Upper lobe of right lung (tissue), 1 donor: ENCODE measurements around the gene SPAG6. TPM values are rescaled to one million over a fixed set of nuclear protein-coding genes. Genes with fewer than 3 reads are reported as not detected.

Source experiments
- ATAC-seq: fragments of 200-7000 bp; cut with Tn5 transposase; one replicate; pipeline ENCODE4 v1.9.1; 2020; ENCODE audit warnings: mild to moderate bottlenecking, moderate library complexity
- DNase-seq: peaks from one replicate; pipeline ENCODE4 v3.0.0-alpha.2; 2020
- H3K27ac ChIP-seq: fragments of 200-600 bp; one replicate; pipeline ENCODE4 v1.8.0; 2022
- H3K27me3 ChIP-seq: fragments of 200-600 bp; one replicate; pipeline ENCODE4 v1.8.0; 2022; ENCODE audit warnings: mild to moderate bottlenecking
- H3K36me3 ChIP-seq: fragments of 200-600 bp; one replicate; pipeline ENCODE4 v1.8.0; 2022
- H3K4me1 ChIP-seq: fragments of 200-600 bp; one replicate; pipeline ENCODE4 v1.8.0; 2022
- H3K4me3 ChIP-seq: fragments of 200-600 bp; one replicate; pipeline ENCODE4 v1.8.0; 2022; ENCODE audit warnings: mild to moderate bottlenecking
- H3K9me3 ChIP-seq: fragments of 200-600 bp; one replicate; pipeline ENCODE4 v1.8.0; 2022
- CTCF ChIP-seq: fragments of 200-600 bp; IDR thresholded peaks from one replicate; pipeline ENCODE4 v1.8.0; 2022; ENCODE audit warnings: antibody characterized with exemption
- intact Hi-C: fragments of 100-400 bp; cut with DNase I; formaldehyde crosslinking; loops from one replicate; pipeline ENCODE4 v1.11.0; 2022
- total RNA-seq: library from RNA; stranded (reverse); fragmentation: NEBNext Ultra II Directional; extraction: Animal tissue kit (Norgen Biotek cat#: 25700); gene quantifications from one replicate; pipeline ENCODE4 v1.2.1, GENCODE V29; 2021
- donor health status: DM: no; HTN: yes; CAD: no; lungs with severe emphysema.

Gene SPAG6
- total RNA-seq, 1 donor from 2014 or later: not detected

- DNase-seq (peak; percentile 94), ATAC-seq (peak; percentile 91)
- Histone ChIP-seq H3K4me3 (peak within 1 kb of the TSS; percentile 91), H3K9me3 (no peaks in the 10 kb centered on the region), H3K27ac (peak within 1 kb of the TSS; percentile 95), H3K4me1 (peaks cover 27% of the 10 kb centered on the region), H3K36me3 (no peaks in the 10 kb centered on the region), H3K27me3 (no peaks in the 10 kb centered on the region)
- intact Hi-C loops: no loop called here
- no peak for TF ChIP-seq CTCF
Observed at GRCh38 chr10:22316286-22317075, 28.8 kb upstream of the SPAG6 start, which contains the start of gene COMMD3. TSS of gene COMMD3 (plus strand) at chr10:22316388. CDS start at chr10:22316418, 30 bp downstream.

GRCh38 chr10:22317076-22317370 lies 28.3 kb upstream of the SPAG6 start:
- Histone ChIP-seq H3K4me3 (peak overlapping the region; percentile 91), H3K36me3 (no peaks in the 10 kb centered on the region), H3K9me3 (no peaks in the 10 kb centered on the region), H3K27me3 (no peaks in the 10 kb centered on the region), H3K4me1 (peaks cover 27% of the 10 kb centered on the region), H3K27ac (peak overlapping the region; percentile 95)
- no peak for DNase-seq
- intact Hi-C loops: no loop called here
- TF ChIP-seq CTCF: no peak
- ATAC-seq: no peak

GRCh38 chr10:22317771-22318565 lies 27.3 kb upstream of the SPAG6 start:
- no peak for TF ChIP-seq CTCF
- H3K4me3 ChIP-seq: peak overlapping the region; percentile 91
- intact Hi-C loops: no loop called here
- no peaks in the 10 kb centered on the region for H3K9me3 ChIP-seq
- peaks cover 34% of the 10 kb centered on the region for H3K4me1 ChIP-seq
- H3K27me3 ChIP-seq: no peaks in the 10 kb centered on the region
- ATAC-seq: no peak
- no peak for DNase-seq
- H3K27ac ChIP-seq: no peak overlapping the region
- H3K36me3 ChIP-seq: no peaks in the 10 kb centered on the region

- ATAC-seq: no peak
- no peak for TF ChIP-seq CTCF
- Histone ChIP-seq H3K9me3 (no peaks in the 10 kb centered on the region), H3K4me1 (peaks cover 41% of the 10 kb centered on the region), H3K27me3 (peaks cover 6% of the 10 kb centered on the region), H3K4me3 (no peak overlapping the region), H3K36me3 (no peaks in the 10 kb centered on the region), H3K27ac (no peak overlapping the region)
- no peak for DNase-seq
- intact Hi-C loops: no loop called here
Observed at GRCh38 chr10:22318772-22319171, 26.5 kb upstream of the SPAG6 start.

- H3K4me3 ChIP-seq: peak overlapping the region; percentile 56
Observed at GRCh38 chr10:22319547-22319979, 25.7 kb upstream of the SPAG6 start.

More at GRCh38 chr10:22319547-22319979, 25.7 kb upstream of the SPAG6 start:
- TF ChIP-seq CTCF: no peak
- Histone ChIP-seq H3K27ac (peak overlapping the region; percentile 78), H3K36me3 (no peaks in the 10 kb centered on the region), H3K4me1 (peaks cover 43% of the 10 kb centered on the region), H3K27me3 (peaks cover 6% of the 10 kb centered on the region), H3K9me3 (no peaks in the 10 kb centered on the region)
- ATAC-seq (no peak), DNase-seq (no peak)
- intact Hi-C loops: no loop called here
